Sigmoid colon (tissue), 7 donors: Measurements from ENCODE around the gene PRKCA. TPM values are rescaled to one million over a fixed set of nuclear protein-coding genes. Genes with fewer than 3 reads are reported as not detected.

Experiments
- DNase-seq: peaks from one replicate; pipeline ENCODE4 v3.0.0-alpha.2; 2019
- H3K27ac ChIP-seq, 4 donors: fragments of 200-600 bp; sonication (generic); one replicate each; pipeline ENCODE4 v1.5.1; 2016 to 2019; ENCODE audit warnings: mild to moderate bottlenecking in 1 of 4
- H3K27me3 ChIP-seq, 3 donors: fragments of 200-600 bp; sonication (generic); one replicate each; pipeline ENCODE4 v1.5.1; 2019; ENCODE audit warnings: mild to moderate bottlenecking in 1 of 3
- H3K36me3 ChIP-seq, 4 donors: fragments of 200-600 bp; sonication (generic); one replicate each; pipeline ENCODE4 v1.5.1; 2016 to 2019
- H3K4me1 ChIP-seq, 4 donors: fragments of 200-600 bp; sonication (generic); one replicate each; pipeline ENCODE4 v1.5.1; 2017 to 2019
- H3K4me3 ChIP-seq, 4 donors: fragments of 200-600 bp; sonication (generic); one replicate each; pipeline ENCODE4 v1.5.1; 2017 to 2019; ENCODE audit warnings: mild to moderate bottlenecking in 2 of 4, moderate library complexity in 1 of 4
- H3K9me3 ChIP-seq, 4 donors: fragments of 200-600 bp in 3 of 4; sonication (generic) in 3 of 4; one replicate each; pipeline versions ENCODE4 v1.5.1 to v1.6.1; 2013 to 2019
- CTCF ChIP-seq, 4 experiments: fragments of 450-650 bp in 3 of 4; fragments of 200-600 bp in 1 of 4; IDR thresholded peaks; one replicate each; pipeline ENCODE4 v1.5.1; 2016 to 2019; ENCODE audit warnings: antibody characterized with exemption in 4 of 4, mild to moderate bottlenecking in 3 of 4, moderate library complexity in 2 of 4
- EP300 ChIP-seq, 4 donors: sonication (generic); formaldehyde crosslinking; IDR thresholded peaks; one replicate each; pipeline ENCODE4 v1.6.1; 2017; ENCODE audit warnings: antibody characterized with exemption in 4 of 4
- POLR2A ChIP-seq, 2 donors: fragments of 450-650 bp; IDR thresholded peaks; one replicate each; pipeline ENCODE4 v1.6.1; 2016; ENCODE audit warnings: antibody characterized with exemption in 2 of 2, mild to moderate bottlenecking in 2 of 2, moderate library complexity in 2 of 2
- POLR2AphosphoS5 ChIP-seq, 4 donors: sonication (generic); formaldehyde crosslinking; IDR thresholded peaks; one replicate each; pipeline ENCODE4 v1.6.1; 2017; ENCODE audit warnings: antibody characterized with exemption in 4 of 4
- WGBS, 2 donors: extraction: QIAGEN DNeasy Blood & Tissue Kit; methylation state at CpG; one replicate each; pipeline ENCODE4 v1.1.7; 2013; 5-methylcytosine and 5-hydroxymethylcytosine counted together
- intact Hi-C: fragments of 100-400 bp; cut with DNase I; formaldehyde crosslinking; loops from one replicate; pipeline ENCODE4 v1.15.1; 2023
- polyA plus RNA-seq, 3 donors: library from polyadenylated mRNA; stranded (reverse); fragments of 200-250 nt; gene quantifications; one replicate each; pipeline ENCODE4 v1.2.3, GENCODE V29; 2013
- total RNA-seq, 4 donors: library from RNA; depleted of rRNA; stranded (reverse); fragments of >200 nt; gene quantifications; one replicate each; pipeline ENCODE4 v1.1.0, GENCODE V29; 2016
- donor health status: healthy with polysubstance abuse.
- donor health status: Bipolar disorder and iron deficiency.
- donor health status: healthy.

The PRKCA gene
- total and polyA plus RNA-seq, 7 donors: 6.6 to 58.4 (median 42.6) TPM

DNA sequence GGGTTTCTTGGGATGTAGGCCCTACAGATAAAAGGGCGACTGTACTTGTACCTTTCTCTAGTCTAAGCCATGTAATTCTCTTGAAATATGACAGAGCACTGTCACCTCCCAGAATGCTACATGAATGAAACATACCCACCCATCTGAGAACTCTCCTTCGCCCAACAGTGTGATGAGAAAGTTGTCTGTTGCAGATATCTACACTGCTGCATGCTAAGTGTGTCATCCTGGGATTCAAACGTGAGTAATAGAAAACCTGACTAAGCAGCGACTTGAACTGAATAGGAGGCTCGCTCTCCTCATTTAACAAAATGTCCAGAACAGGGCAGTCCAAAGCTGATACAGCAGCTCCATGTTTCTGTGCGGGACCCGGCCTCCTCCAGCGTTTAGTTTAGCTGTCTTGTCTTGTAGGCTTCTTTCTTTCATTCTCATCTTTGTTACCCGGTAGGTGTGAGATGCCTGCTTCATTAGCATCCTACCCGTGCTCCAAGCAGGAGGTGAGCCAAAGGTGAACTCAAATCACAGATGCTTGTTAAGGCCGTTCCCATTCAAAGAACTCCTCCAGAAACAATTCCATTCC is 211.9 kb downstream of the PRKCA start:
- H3K36me3 ChIP-seq: no peaks in the 10 kb centered on the region
- no peaks in the 10 kb centered on the region for H3K9me3 ChIP-seq
- no peak for DNase-seq
- intact Hi-C loops: no loop called here
- H3K27ac ChIP-seq: no peak overlapping the region
- H3K4me1 ChIP-seq: peaks cover 0 to 54% (median 42%) of the 10 kb centered on the region in 4 donors
- no peak for TF ChIP-seq POLR2A (IDR thresholded peaks at IDR 0.05)
- TF ChIP-seq POLR2AphosphoS5 (IDR thresholded peaks at IDR 0.05): no peak
- TF ChIP-seq CTCF (IDR thresholded peaks at IDR 0.05): no peak
- no peak for TF ChIP-seq EP300 (IDR thresholded peaks at IDR 0.05)
- no peaks in the 10 kb centered on the region for H3K27me3 ChIP-seq
- no peak overlapping the region for H3K4me3 ChIP-seq
- WGBS, 2 donors: 87 to 94% methylated on average over 11 of the region's 11 CpGs

DNA sequence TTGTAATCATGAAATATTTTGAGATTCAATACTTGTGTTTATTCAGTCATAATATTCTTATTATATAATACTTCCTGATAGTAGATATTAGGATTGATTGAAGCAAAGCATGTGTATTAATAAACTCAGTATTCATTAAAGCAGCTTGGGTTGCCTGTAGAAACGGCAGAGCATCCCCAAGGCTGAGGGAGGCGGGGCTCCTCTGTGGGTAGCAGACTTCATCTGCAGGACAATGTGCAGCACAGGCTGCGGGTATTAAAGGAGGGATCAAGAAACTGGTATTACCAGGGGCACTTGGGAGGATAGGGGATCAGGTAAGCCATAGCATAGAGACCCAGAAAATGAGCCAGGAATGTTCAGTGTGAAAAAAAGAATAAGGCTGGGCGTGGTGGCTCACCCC is 213.6 kb downstream of the PRKCA start:
- DNase-seq: no peak
- WGBS, 2 donors: 91 to 95% methylated on average over 4 of the region's 4 CpGs
- intact Hi-C loops: no loop called here
- H3K27me3 ChIP-seq: no peaks in the 10 kb centered on the region
- H3K9me3 ChIP-seq: no peaks in the 10 kb centered on the region
- H3K4me3 ChIP-seq: no peak overlapping the region
- no peak overlapping the region for H3K27ac ChIP-seq
- TF ChIP-seq CTCF (IDR thresholded peaks at IDR 0.05) (no peak), POLR2AphosphoS5 (IDR thresholded peaks at IDR 0.05) (no peak), POLR2A (IDR thresholded peaks at IDR 0.05) (no peak), EP300 (IDR thresholded peaks at IDR 0.05) (no peak)
- H3K36me3 ChIP-seq: no peaks in the 10 kb centered on the region
- H3K4me1 ChIP-seq: peaks cover 0 to 58% (median 48%) of the 10 kb centered on the region in 4 donors

GRCh38 chr17:66517336-66518009 is 215.1 kb downstream of the PRKCA start:
- WGBS, 2 donors: 80 to 95% methylated on average over 9 of the region's 9 CpGs
- no peaks in the 10 kb centered on the region for H3K36me3 ChIP-seq
- no peaks in the 10 kb centered on the region for H3K9me3 ChIP-seq
- TF ChIP-seq POLR2A (IDR thresholded peaks at IDR 0.05): no peak
- TF ChIP-seq EP300 (IDR thresholded peaks at IDR 0.05): no peak
- TF ChIP-seq CTCF (IDR thresholded peaks at IDR 0.05): no peak
- TF ChIP-seq POLR2AphosphoS5 (IDR thresholded peaks at IDR 0.05): no peak
- no peaks in the 10 kb centered on the region for H3K27me3 ChIP-seq
- H3K4me3 ChIP-seq: no peak overlapping the region
- DNase-seq: no peak
- H3K27ac ChIP-seq: no peak overlapping the region
- intact Hi-C loops: no loop called here
- H3K4me1 ChIP-seq: peaks cover 0 to 61% (median 53%) of the 10 kb centered on the region in 4 donors

DNA sequence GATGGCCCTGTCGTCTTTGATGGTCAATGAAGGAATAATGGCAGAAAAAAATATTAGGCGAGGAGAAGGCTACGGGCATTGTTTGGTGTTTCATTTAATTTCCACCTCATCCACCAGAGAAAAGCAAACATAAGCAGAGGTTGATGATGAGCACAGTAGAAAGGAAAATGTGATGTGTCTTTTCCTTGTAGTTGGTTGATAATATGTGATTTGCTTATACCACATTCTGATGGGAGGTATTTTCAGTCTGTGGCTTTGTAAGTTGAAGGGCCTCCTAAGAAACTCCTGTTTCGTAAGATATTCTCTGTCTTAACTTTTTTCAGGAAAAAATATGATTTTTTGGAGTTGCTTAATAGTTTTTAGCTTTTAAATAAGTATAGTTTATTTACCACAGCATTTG is 215.7 kb downstream of the PRKCA start:
- no peak for DNase-seq
- H3K27ac ChIP-seq: peak overlapping the region in 3 of 4 donors; percentile 58 to 82 (median 77)
- no peak overlapping the region for H3K4me3 ChIP-seq
- H3K27me3 ChIP-seq: no peaks in the 10 kb centered on the region
- no peaks in the 10 kb centered on the region for H3K9me3 ChIP-seq
- H3K36me3 ChIP-seq: no peaks in the 10 kb centered on the region
- 89 to 90% methylated on average over 4 of the region's 4 CpGs for WGBS, 2 donors
- intact Hi-C loops: no loop called here
- no peak for TF ChIP-seq CTCF (IDR thresholded peaks at IDR 0.05)
- no peak for TF ChIP-seq POLR2A (IDR thresholded peaks at IDR 0.05)
- no peak for TF ChIP-seq EP300 (IDR thresholded peaks at IDR 0.05)
- no peak for TF ChIP-seq POLR2AphosphoS5 (IDR thresholded peaks at IDR 0.05)
- peaks cover 0 to 67% (median 59%) of the 10 kb centered on the region in 4 donors for H3K4me1 ChIP-seq
